Stomach smooth muscle (tissue), 2 donors: Measurements from ENCODE around the gene FNBP1.
A peak's percentile ranks its signal among the peaks of the same experiment; 100 is the strongest.
"Not testable (repeated sequence)": the region's sequence is repeated elsewhere in the genome, so short reads cannot be mapped to it uniquely, and the experiment has no call there.

Experiments used
- H3K27ac ChIP-seq: one replicate; pipeline ENCODE4 v1.7.0; 2013; ENCODE audit warnings: mild to moderate bottlenecking, low read length, inconsistent platforms
- H3K27me3 ChIP-seq, 2 donors: one replicate each; pipeline ENCODE4 v1.7.0; 2013; ENCODE audit warnings: low read length in 2 of 2; ENCODE audit not compliant: insufficient read depth in 2 of 2, control insufficient read depth in 1 of 2
- H3K36me3 ChIP-seq, 2 donors: one replicate each; pipeline ENCODE4 v1.7.0; 2013; ENCODE audit warnings: low read length in 2 of 2; ENCODE audit not compliant: control insufficient read depth in 2 of 2, insufficient read depth in 2 of 2
- H3K4me1 ChIP-seq: one replicate; pipeline ENCODE4 v1.7.0; 2013; ENCODE audit warnings: low read length; ENCODE audit not compliant: control insufficient read depth, insufficient read depth
- H3K4me3 ChIP-seq, 2 donors: one replicate each; pipeline ENCODE4 v1.7.0; 2013; ENCODE audit warnings: low read length in 2 of 2
- H3K9ac ChIP-seq, 2 donors: one replicate each; pipeline ENCODE4 v1.7.0; 2013; ENCODE audit warnings: low read length in 2 of 2, mild to moderate bottlenecking in 1 of 2
- H3K9me3 ChIP-seq, 2 donors: one replicate each; pipeline ENCODE4 v1.7.0; 2013; ENCODE audit warnings: low read length in 2 of 2; ENCODE audit not compliant: control insufficient read depth in 2 of 2
- donor health status: healthy.
- donor health status: Pancreatic carcinoma.

Gene FNBP1

GRCh38 chr9:129990269-129991010 is 52.5 kb downstream of the FNBP1 start:
- no peaks in the 10 kb centered on the region for H3K27me3 ChIP-seq
- H3K9ac ChIP-seq = peak overlapping the region in 1 of 2 donors; percentile 42
- no peaks in the 10 kb centered on the region for H3K9me3 ChIP-seq
- H3K27ac ChIP-seq = peak overlapping the region; percentile 76
- no peaks in the 10 kb centered on the region for H3K36me3 ChIP-seq
- H3K4me3 ChIP-seq = no peak overlapping the region
- peaks cover 28% of the 10 kb centered on the region for H3K4me1 ChIP-seq

GRCh38 chr9:129989740-129990139 is 53.2 kb downstream of the FNBP1 start:
- H3K27me3 ChIP-seq = no peaks in the 10 kb centered on the region
- H3K9ac ChIP-seq = no peak overlapping the region
- H3K9me3 ChIP-seq = no peaks in the 10 kb centered on the region
- no peaks in the 10 kb centered on the region for H3K36me3 ChIP-seq
- H3K4me1 ChIP-seq = peaks cover 27% of the 10 kb centered on the region
- no peak overlapping the region for H3K4me3 ChIP-seq
- H3K27ac ChIP-seq = peak overlapping the region; percentile 31

DNA sequence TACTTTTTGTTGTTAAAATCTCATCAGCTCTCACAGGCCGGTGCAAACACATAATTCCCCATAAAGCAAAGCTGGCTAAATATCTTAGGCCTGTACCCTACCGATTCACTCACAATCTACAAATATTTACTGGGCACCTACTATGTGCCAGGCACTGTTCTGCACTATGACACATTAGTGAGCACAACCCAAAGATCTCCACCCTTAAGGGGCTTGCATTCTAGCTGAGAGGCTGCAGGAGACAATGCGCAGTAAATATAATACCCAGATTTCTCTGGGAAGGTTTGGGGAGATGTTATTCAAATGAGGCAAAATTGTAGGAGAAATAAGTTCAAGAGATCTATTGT is 53.7 kb downstream of the FNBP1 start:
- peak overlapping the region; percentile 31 for H3K27ac ChIP-seq

DNA sequence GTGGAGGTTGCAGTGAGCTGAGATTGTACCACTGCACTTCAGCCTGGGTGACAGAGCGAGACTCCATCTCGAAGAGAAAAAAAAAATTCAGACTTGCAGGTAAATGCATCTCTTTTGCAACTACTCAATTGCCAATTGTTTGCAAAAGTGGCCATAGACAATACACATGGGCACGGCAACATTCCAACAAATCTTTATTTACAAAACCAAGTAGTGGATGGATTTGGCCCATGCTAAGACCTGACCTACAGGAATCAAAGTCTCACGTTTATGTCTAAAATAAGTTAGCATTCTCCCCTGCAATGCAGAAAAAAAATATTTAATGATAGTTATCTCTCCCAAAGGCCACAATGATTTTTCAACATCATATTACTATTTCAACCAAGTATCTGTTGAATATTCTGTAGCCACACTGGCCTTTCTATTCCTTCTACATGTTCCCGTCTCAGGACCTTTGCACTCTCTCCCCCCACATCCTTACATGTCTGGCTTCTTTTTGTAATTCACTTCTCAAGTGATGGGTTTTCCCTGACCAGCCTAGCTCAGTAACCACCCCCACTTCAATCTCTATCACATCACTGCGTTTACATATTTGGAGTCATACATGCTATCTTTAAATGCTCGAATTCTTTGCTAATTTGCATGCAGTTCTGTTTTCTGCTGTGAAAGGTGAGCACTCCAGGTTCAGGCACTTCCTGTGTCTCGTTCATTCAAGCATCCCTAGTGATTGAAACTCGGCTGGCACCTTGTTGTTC is 54.2 kb downstream of the FNBP1 start:
- Histone ChIP-seq H3K4me1 (peaks cover 23% of the 10 kb centered on the region), H3K27ac (no peak overlapping the region), H3K4me3 (no peak overlapping the region)

More for the DNA sequence above, 53.7 kb downstream of the FNBP1 start:
- no peak overlapping the region for H3K4me3 ChIP-seq
- H3K36me3 ChIP-seq = no peaks in the 10 kb centered on the region
- H3K4me1 ChIP-seq = peaks cover 27% of the 10 kb centered on the region
- no peaks in the 10 kb centered on the region for H3K27me3 ChIP-seq
- H3K9me3 ChIP-seq = no peaks in the 10 kb centered on the region
- H3K9ac ChIP-seq = no peak overlapping the region

DNA sequence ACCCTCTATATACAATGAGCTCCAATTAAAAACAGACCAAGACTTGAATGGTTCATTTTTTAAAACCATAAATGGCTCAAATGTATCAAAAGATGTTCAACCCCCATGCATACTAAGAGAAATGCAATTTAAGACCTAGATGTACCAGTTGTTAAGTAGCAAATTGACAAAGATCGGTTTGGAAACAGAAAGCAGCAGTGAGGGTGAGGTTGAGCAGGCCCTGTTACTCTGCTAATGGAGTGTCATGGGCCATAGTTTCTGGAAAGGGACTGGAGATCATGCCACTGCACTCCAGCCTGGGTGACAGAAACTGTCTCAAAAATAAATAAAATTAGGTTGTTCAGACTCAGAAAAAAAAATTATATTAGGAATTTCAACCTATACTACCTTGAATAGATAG is 55.0 kb downstream of the FNBP1 start:
- Histone ChIP-seq H3K27ac (no peak overlapping the region), H3K4me1 (peaks cover 22% of the 10 kb centered on the region), H3K9ac (no peak overlapping the region), H3K27me3 (no peaks in the 10 kb centered on the region), H3K4me3 (no peak overlapping the region), H3K36me3 (no peaks in the 10 kb centered on the region), H3K9me3 (no peaks in the 10 kb centered on the region)

More for the DNA sequence above, 54.2 kb downstream of the FNBP1 start:
- H3K36me3 ChIP-seq = no peaks in the 10 kb centered on the region
- no peak overlapping the region for H3K9ac ChIP-seq
- no peaks in the 10 kb centered on the region for H3K27me3 ChIP-seq
- H3K9me3 ChIP-seq = no peaks in the 10 kb centered on the region

GRCh38 chr9:129987047-129987446 is 55.9 kb downstream of the FNBP1 start:
- H3K4me3 ChIP-seq = no peak overlapping the region
- H3K27me3 ChIP-seq = no peaks in the 10 kb centered on the region
- no peak overlapping the region for H3K9ac ChIP-seq
- no peaks in the 10 kb centered on the region for H3K36me3 ChIP-seq
- no peaks in the 10 kb centered on the region for H3K9me3 ChIP-seq
- peak overlapping the region; percentile 55 for H3K27ac ChIP-seq
- peaks cover 20% of the 10 kb centered on the region for H3K4me1 ChIP-seq

- H3K27ac ChIP-seq = peak overlapping the region; percentile 41
- peaks cover 10% of the 10 kb centered on the region for H3K4me1 ChIP-seq
- not testable (repeated sequence) for H3K9me3 ChIP-seq
These were observed 58.4 kb downstream of the FNBP1 start for GRCh38 chr9:129984589-129984988.

GRCh38 chr9:129983891-129984290 is 59.1 kb downstream of the FNBP1 start:
- Histone ChIP-seq H3K4me3 (no peak overlapping the region), H3K27ac (no peak overlapping the region), H3K4me1 (peaks cover 3% of the 10 kb centered on the region), H3K36me3 (no peaks in the 10 kb centered on the region), H3K9ac (no peak overlapping the region), H3K27me3 (no peaks in the 10 kb centered on the region), H3K9me3 (no peaks in the 10 kb centered on the region)

More at GRCh38 chr9:129984589-129984988, 58.4 kb downstream of the FNBP1 start:
- H3K27me3 ChIP-seq, H3K36me3 ChIP-seq, H3K9ac ChIP-seq, H3K4me3 ChIP-seq: not testable (repeated sequence)

DNA sequence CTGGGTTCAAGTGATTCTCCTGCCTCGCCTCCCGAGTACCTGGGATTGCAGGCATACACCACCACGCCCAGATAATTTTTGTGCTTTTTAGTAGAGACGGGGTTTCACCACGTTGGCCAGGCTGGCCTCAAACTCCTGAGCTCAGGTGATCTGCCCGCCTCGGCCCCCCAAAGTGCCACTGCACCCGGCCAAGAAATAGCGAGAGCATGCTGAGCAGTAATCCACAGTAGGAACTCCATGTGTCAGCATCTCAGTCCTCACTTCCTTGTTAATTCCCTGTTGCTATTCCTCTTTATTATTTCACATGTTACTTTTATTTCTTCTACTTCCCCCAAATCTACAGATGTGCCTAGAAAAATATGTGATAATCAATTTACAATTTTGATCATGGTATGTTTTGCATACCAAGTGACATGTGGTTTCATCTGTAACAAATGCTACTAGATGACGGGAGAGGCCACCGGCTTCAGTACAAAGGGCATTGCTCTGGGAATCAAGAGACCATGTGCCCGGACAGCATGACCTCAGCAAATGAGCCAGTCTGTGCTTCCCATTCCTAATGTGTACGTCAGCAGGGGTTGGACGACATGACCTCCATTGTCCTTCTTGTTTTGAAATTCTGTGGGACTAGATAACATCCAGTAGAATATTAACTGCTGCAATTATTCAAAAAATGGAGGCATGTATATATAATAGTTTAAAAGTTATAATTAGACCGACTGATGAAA is 61.6 kb downstream of the FNBP1 start:
- Histone ChIP-seq H3K36me3 (peaks cover 6 to 10% of the 10 kb centered on the region in 2 donors), H3K4me1 (no peaks in the 10 kb centered on the region), H3K9ac (no peak overlapping the region), H3K4me3 (no peak overlapping the region), H3K9me3 (no peaks in the 10 kb centered on the region), H3K27ac (no peak overlapping the region), H3K27me3 (no peaks in the 10 kb centered on the region)

- H3K36me3 ChIP-seq = peaks cover 11 to 14% of the 10 kb centered on the region in 2 donors
- not testable (repeated sequence) for H3K27me3 ChIP-seq, H3K4me3 ChIP-seq, H3K27ac ChIP-seq, H3K9ac ChIP-seq, H3K4me1 ChIP-seq, H3K9me3 ChIP-seq
These were observed 62.8 kb downstream of the FNBP1 start for GRCh38 chr9:129980224-129980623.
